NK-92 treated with Interleukin-12 subunit alpha and Interleukin-12 subunit beta, amount 100 ng/mL, for 24 hours (cell line): ENCODE measurements around the gene PSMB5.

Experiments used
- DNase-seq: peaks from one replicate; lab custom pipeline; 2025; lab: John Stamatoyannopoulos, UW

PSMB5 gene

DNA sequence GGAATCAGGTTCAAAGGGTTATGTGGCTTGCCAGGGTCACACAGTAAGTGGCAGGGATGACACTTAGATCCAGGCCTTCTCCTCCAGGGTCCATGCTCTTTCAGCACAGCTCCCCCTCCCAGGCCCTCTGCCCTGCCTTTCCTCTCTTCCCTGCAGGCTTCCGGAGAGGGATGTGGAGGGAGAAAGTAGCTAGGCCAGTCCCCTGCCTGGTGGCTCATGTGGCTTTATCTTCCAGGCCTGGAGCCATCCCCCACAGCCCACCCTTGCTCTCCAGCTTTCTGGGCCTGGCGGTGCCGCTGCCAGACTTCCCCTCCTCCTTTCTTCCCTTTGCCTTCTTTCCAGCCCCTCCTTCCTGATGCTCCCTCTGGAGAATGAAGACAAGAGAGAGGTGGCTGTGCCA lies 9.1 kb upstream of the PSMB5 start:
- DNase-seq: no peak

DNA sequence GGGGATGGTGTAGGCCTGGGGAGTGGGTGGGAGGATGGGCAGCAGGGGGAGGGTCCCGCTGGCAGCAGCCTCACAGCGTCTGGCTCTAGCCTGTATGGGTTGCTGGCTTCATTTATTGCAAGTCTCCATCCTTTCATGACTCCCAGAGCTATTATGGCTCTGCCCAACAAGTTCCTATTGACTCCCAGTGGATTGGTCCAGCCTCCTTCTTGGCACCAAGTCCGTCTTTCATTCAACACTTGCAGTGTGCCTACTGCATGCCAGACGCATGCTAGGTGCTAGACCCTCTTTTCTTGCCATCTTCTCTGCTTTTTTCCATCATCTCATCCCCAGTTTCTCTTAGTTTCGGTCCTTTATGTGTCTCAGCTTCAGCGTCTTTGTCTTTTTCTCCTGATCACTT lies 8.4 kb upstream of the PSMB5 start:
- DNase-seq: no peak

DNA sequence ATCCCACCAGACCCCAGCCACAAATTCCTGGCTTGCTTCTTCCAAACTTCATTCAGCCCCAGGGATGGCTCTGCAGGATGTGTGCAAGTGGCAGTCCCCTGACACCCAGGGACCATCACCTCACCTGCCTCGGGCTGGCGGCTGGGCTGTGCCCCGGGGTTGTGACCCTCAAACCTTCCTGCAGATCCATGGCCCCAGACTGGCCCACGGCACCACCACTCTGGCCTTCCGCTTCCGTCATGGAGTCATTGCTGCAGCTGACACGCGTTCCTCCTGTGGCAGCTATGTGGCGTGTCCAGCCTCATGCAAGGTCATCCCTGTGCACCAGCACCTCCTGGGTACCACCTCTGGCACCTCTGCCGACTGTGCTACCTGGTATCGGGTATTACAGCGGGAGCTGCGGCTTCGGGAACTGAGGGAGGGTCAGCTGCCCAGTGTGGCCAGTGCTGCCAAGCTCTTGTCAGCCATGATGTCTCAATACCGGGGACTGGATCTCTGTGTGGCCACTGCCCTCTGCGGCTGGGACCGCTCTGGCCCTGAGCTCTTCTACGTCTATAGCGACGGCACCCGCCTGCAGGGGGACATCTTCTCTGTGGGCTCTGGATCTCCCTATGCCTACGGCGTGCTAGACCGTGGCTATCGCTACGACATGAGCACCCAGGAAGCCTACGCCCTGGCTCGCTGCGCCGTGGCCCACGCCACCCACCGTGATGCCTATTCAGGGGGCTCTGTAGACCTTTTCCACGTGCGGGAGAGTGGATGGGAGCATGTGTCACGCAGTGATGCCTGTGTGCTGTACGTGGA lies 7.7 kb upstream of the PSMB5 start, which contains the start of gene PSMB11:
Gene PSMB11 (plus strand): TSS at position 51 of the 804 bp plus-strand sequence. CDS start 14 bp downstream, at position 65.
- DNase-seq: no peak

DNA sequence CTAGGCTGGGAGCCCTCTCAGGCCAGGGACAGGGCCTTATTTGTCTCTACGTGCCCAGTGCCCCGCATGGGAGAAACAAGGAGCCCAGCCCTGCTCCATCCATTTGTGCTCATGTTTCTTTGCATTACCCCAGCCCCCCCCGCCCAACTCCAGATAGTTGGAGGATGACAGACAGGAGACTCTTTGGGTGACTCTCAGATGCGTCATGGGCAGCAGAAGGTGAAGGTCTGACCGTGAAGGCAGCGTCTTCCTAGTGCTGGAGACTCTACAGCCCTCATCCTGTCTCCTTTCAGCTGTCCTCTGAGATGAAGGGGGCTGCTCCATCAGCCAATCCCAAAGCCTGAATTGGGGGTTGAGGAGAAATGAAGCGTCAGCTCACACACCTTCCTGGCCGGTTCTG lies 7.0 kb upstream of the PSMB5 start:
- no peak for DNase-seq

DNA sequence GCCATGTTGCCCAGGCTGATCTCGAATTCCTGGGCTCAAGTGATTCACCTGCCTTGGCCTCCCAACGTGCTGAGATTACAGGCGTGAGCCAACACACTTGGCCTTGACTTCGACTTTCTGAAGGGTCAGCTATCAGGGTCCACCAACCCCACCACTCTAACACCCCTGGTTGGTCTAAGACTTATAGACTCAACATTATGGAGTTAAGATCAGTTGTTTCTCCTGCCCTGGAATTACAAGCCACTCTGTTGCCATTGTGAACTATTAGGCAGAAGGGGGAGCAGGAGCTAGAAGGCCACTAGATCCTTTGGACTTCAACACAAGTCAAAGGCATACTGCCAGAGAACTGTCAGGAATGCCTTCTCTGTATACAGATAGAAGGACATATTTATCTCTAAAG lies 5.4 kb upstream of the PSMB5 start:
- DNase-seq: no peak

DNA sequence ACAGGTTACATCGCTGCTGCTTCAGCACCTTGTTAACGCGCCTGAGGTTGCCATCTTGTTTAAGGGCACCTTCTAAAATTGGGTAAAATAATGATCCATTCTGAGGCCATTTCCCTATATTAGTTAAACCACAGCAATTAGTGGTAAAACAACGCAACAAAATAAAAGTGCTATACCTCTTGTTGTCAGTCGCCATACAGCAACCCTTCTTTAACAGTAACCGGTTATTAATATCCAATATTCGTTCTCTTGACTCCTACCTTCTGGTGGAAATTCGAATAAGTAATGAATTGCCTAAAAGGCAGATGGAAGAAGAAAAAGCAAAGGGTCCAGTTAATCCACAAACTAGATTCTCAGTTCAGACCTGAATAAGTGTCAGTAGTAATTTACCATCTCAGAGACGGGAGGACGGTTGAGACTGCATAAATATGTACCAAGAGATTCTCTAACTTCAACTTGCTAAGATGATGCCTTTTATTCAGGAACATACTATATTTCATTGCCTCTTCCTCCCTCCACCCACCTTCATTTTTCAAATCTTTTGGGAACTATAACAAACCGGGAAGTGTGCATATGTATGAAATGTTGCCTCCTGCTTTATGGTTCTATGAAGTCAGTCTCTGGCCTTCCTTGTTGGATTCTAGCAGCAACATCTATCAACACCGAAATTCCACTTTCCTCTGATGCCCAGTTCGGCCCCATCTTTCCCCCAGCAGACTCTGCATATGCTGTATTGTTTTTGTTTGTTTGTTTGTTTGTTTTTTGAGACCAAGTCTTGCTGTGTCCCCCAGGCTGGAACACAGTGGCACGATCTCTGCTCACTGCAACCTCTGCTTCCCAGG lies 824 bp upstream of the PSMB5 start:
- no peak for DNase-seq

DNA sequence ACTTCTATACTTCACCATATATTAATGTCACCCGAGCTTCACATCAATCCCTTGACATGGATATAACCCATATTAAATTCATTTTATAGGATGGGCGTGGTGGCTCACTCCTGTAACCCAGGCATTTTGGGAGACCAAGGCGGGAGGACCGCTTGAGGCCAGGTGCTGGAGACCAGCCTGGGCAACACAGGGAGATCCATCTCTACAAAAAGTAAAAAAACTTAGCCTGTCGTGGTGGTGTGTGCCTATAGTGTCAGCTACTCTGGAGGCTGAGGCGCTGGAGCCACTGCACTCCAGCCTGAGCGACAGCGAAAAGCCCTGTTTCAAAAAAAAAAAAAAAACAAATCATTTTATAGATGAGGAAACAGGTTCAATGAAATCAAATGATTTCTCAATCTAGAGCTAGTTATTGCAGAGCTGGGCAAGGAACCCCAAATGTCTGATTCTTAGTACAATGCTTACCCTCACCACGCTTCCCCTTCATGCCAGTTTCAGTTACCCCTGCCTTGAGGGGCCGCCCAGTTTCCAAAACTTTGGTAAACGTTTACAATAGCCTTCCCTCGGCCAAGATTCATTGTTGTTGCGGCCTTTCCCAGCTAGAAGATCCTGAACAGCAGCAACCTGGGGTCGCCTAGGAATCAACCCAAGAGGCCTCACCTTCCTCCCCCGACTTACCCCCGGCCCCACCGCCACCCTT lies 751 bp downstream of the PSMB5 start:
- no peak for DNase-seq

DNA sequence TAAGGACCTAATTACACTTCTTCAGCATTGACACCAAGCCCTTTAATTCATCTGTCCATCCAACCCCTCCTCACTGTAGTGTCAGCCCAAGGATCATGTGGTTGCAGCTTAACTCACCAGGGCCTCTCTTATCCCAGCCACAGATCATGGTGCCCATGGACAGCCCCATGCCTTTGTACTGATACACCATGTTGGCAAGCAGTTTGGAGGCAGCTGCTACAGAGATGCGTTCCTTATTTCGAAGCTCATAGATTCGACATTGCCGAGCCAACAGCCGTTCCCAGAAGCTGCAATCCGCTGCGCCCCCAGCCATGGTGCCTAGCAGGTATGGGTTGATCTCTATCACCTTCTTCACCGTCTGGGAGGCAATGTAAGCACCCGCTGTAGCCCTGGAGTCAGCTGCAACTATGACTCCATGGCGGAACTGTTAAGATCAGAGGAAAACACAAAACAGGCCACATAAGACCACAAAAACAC lies 1.4 kb downstream of the PSMB5 start:
- DNase-seq: no peak

DNA sequence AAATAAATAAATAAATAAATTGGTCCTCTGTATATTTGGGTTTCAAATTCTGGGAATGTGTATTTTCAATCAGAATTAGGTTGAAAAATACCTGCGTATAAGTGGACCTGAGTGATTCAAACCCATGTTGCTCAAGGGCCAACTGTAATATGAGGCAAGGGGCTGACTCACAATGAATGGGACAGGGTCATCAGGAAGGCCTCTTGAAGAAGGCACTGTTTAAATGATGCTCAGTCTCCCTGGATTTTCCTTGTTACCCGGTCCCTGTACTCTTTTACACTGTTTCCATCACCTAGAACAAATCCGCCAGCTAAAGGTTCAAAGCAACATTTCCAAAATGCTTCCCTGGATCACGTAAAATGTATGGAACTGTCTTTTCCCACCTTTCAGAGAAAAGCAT lies 3.8 kb downstream of the PSMB5 start:
- DNase-seq: no peak

DNA sequence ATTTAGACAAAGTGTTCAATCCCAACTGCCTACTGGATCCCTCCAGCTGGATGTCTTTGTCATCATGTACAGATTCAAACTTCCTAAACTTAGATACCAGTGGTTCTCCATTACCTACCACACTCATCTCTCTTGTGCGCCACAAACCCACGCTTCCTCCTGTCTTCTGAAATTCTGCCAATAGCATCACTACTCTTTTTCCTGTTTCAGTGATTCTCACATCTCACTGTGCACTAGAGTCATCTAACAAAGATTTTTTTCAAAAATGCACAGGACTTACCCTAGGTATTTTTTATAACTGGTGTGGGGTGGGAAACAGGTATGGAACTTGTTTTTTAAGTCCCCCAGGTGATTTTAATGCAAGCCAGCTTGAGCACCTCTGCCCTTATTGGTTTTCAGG lies 5.9 kb downstream of the PSMB5 start:
- DNase-seq: no peak

DNA sequence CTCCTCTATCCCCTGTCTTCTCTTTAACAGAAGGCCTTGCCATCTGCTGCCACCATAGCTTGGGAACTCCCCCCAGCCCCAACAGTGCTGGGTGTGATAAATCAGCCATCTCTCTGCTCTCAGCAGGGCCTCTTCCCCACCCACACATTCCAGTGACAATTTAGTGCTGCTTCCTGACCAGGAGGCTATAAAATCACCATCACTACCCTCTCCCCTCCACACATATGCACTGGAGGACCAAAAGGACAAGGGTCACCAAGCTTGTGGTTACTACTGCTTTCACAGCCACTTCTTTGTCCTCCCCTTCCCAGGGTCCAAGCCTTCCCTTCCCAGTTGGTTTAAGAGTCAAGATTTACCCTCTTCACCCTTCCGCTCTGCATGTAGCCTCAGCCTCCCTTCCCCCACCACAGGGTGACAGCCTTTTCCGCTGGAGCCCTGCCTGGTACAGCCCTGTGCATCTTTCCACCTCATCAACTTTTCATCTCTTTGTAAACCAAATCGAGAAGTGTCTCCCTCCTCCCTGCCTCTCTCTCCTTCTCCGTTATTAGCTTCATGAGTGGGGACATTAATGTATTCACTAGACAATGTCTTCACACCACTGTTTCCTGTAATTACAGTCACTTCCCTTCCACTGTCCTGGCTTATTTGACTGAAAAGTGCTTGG lies 9.4 kb downstream of the PSMB5 start:
- DNase-seq: no peak

DNA sequence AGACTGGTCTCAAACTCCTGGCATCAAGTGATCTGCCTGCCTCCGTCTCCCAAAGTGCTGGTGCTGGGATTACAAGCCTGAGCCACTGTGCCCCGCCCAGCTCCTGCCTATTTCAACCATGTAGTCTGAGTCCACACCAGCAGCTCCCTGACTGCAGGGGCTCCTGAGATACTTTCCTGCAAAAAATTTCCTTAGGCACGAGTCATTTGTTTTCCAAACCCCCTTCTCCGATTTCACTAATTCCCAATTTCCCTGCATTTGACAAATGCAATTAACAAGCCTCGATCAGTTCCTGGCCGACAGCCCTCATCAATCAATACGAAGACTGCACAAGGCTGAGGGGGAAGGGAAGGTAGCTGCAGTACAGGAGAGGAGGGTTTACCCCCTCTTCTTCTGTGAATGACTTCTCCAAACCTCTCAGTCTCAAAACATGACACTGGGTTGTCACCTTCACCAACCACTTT lies 10.1 kb downstream of the PSMB5 start:
- DNase-seq: no peak

DNA sequence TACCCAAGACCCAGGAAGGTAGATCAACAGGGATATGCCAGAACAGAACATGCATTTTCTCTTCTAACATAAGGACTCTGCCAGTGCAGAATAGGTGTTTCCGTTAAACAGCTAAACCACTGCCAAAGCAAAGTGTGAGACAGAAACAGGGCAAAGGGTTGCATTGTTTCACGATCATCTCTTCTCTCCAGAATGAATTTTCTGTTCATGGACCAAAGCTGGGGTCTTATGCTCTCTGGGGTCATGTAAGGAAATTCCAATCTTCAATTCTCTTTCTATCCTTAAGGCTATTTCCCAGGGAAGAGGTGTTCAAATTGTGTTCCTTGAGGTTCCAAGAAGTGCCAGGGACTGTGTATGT lies 10.9 kb downstream of the PSMB5 start:
- no peak for DNase-seq

DNA sequence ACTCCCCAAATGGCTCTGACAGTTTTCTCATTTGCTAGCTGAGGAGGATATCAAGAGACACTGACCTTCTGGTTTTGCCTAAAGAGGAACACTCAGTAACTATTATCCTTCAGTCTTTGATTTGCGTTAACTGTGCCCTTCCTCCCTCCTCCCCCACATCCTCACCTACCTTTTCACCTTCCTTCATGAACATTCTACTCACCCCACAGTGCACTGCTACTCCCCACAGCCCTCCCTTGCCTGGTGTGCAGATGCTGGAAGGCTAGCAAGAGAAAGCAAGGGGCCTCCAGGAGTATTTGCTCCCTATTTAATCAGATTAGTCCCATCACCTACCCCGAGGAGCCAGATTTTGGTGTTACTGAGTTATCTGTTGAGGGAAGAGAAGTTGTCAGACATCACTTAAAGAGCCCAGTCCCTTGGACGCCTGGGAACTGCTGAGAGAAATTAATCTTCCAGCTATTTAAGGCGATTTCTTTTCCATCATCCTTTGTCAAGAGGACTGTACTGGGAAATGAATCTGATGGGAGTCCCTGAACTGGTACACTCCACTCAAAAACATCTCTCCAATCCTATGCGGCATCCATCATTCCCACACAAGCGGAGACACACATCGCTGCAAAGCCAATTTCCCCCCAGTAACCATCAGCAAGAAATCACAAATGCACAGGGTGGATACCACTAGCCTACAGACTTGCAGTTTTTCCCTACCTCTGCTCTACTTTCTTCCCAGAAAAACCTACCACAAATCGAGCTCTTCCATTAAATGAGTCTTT lies 11.5 kb downstream of the PSMB5 start:
- no peak for DNase-seq

DNA sequence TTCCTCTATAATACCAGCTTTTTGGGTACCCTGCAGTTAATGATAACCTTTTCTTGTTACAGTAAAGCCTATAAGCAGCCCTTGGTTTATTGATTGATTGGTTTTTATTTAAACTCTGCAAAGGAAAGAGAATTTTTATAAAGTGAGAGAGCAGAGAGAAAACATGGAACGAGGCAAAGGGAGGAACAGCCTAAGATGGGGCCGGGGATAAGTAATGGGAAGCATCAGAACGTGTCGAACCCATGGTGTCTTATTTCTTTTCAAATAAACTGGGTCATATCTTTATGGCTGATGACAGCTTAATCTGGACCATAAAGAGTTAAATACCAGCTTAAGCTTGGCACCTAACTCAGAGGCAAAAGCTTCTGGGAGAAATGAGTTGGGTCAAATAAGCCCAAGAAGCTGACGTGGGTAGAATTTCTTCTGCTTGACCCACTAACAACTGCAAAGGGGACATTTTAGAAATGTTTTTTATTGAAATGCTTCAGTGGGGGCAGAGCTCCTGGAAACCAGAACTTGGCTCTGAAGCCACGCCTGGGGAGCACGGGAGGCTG lies 12.7 kb downstream of the PSMB5 start:
- DNase-seq: no peak

DNA sequence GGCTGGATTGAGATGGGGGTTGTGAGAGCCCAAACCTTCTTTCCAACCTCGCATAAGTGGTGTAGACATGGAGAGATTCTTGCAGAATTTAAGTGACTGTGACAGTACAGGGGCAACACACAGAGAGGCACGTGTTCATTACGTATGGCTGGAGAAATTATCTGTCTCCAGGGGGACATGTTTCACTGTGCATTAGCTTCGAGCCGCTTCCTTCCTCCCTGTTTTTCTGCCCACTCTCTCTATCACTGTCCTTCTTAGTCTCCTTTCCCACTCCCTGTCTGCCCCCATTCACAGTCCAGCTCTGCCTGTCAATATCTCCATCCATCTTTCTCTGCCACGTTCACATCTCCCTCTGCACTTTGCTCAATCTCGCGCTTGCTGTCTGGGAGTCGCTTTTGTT lies 13.3 kb downstream of the PSMB5 start:
- DNase-seq: no peak

DNA sequence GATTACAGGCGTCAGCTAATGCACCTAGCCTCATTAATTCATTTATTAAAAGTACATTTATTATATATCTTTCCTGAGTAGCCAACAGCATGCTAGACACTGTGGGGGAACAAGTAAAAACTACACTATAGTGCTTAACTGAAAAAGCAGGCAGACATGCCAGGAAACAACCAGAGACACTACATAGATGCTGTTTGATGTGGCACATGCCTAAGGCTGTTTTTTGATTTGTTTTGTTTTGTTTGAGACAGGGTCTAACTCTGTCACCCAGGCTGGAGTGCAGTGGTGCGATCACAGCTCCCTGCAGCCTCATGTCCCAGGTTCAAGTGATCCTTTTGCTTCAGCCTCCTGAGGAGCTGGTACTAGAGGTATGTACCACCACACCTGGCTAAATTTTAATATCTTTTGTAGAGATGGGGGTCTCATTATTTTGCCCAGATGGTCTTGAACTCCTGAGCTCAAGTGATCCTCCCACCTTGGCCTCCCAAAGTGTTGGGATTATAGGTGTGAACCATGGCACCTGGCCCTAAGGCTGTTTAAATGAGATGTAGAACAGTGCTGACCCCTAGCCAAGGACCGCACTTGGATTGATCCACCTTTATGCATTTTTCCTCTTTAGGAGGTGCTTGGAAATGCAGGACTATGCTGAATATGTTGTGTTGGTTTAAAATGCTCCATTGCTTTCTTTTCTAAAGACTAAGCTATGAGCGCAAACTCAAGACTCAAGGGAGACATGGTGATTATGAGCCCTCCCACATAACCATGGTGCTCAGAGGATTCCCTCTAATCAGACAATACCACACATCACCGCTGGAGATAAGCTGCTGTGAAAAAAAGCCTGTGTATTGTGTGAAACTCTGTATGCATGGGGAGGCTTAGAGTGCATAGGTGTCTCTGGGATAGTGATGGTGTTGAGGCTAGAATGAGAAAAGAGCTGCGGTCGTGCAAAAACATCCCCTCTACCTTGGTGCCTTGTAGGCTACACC lies 14.3 kb downstream of the PSMB5 start:
- no peak for DNase-seq

DNA sequence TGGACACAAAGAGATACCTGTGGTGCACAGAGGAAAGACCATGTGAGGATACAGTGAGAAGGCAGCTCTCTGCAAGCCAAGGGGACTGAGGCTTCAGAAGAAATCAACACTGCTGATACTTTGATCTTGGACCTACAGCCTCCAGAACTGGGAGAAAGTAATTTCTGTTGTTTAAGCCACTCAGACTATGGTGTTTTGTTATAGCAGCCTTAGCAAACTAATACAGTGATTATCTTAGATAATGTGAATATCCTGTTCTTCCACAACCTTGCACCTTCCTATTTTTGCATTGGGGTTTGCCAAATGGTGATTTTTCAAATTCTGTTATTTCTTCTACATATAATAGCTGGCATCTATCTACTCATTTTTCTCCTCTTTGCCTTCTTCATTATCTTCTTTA lies 16.6 kb downstream of the PSMB5 start:
- no peak for DNase-seq

DNA sequence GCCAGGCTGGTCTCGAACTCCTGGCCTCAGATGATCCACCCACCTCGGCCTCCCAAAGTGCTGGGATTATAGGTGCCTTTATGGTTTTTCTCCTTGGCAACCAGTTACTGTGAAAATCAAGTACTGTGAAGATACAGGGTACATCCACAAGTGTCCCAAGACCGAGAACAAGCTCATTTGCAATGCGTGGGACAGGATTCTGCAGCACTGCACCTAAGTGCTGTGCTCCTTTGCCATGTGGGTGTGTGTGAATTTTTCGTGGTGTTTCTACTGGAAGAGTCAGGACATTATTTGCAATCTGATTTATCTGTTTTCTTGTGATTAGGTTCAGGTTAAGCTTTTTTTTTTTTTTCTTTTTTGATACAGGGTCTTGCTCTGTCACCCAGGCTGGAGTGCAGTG lies 17.6 kb downstream of the PSMB5 start:
- DNase-seq: no peak

DNA sequence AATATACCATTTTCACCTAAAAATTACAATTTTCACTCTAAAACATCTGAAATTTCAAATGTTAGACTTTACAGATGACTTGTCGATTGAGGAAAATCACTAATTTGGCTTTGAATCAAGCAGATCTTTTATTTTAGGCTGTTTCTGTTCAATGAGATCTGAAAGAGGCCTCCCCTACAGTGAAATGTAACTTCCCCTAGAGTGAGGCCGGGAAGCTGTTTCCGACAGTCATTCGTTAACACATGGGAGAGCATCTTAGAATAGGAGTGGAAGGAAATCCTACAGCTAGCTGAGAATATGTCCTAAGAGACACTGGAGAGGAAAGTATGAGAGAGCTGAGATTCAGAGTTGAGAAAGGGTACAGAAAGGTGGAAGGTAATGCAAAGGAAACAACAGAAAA lies 19.1 kb downstream of the PSMB5 start:
- no peak for DNase-seq
